Esophagus muscularis mucosa (tissue), 4 donors: ENCODE measurements around the gene TGFBR1. TPM values are rescaled to one million over a fixed set of nuclear protein-coding genes. Genes with fewer than 3 reads are reported as not detected.

Experiments used
- DNase-seq: peaks from one replicate; pipeline ENCODE4 v3.0.0-alpha.2; 2017; ENCODE audit errors: extremely low spot score
- H3K27ac ChIP-seq, 4 donors: fragments of 200-600 bp; sonication (generic); replicated peaks in 1 of 4; 1 replicate in 3 of 4; 2 replicates in 1 of 4; pipeline ENCODE4 v1.5.1; 2016 to 2019; ENCODE audit warnings: mild to moderate bottlenecking in 1 of 4
- H3K27me3 ChIP-seq, 4 donors: fragments of 200-600 bp; sonication (generic); one replicate each; pipeline versions ENCODE4 v1.5.1 to v1.6.0; 2016 to 2019
- H3K36me3 ChIP-seq, 4 donors: fragments of 200-600 bp; sonication (generic); one replicate each; pipeline ENCODE4 v1.5.1; 2016 to 2019
- H3K4me1 ChIP-seq, 4 donors: fragments of 200-600 bp; sonication (generic); one replicate each; pipeline ENCODE4 v1.5.1; 2016 to 2019
- H3K4me3 ChIP-seq, 4 donors: fragments of 200-600 bp; sonication (generic); 1 replicate in 2 of 4; 2 replicates in 2 of 4; pipeline ENCODE4 v1.5.1; 2016 to 2019; ENCODE audit warnings: mild to moderate bottlenecking in 4 of 4, moderate library complexity in 1 of 4
- H3K9me3 ChIP-seq, 4 donors: fragments of 200-600 bp; sonication (generic); 1 replicate in 3 of 4; 2 replicates in 1 of 4; pipeline ENCODE4 v1.5.1; 2016 to 2019
- CTCF ChIP-seq, 3 experiments: fragments of 200-600 bp in 2 of 3; fragments of 450-650 bp in 1 of 3; sonication (generic) in 2 of 3; IDR thresholded peaks; one replicate each; pipeline ENCODE4 v1.5.1; 2017 to 2019; ENCODE audit warnings: antibody characterized with exemption in 3 of 3, mild to moderate bottlenecking in 2 of 3, moderate library complexity in 1 of 3
- EP300 ChIP-seq: sonication (generic); formaldehyde crosslinking; IDR thresholded peaks from one replicate; pipeline ENCODE4 v1.6.1; 2017; ENCODE audit warnings: antibody characterized with exemption
- POLR2A ChIP-seq: fragments of 450-650 bp; IDR thresholded peaks from one replicate; pipeline ENCODE4 v1.6.1; 2017; ENCODE audit warnings: antibody characterized with exemption, moderate library complexity, mild to moderate bottlenecking, low read depth
- POLR2AphosphoS5 ChIP-seq, 2 donors: sonication (generic); formaldehyde crosslinking; IDR thresholded peaks; one replicate each; pipeline ENCODE4 v1.6.1; 2017; ENCODE audit warnings: antibody characterized with exemption in 2 of 2
- WGBS: methylation state at CpG from one replicate; pipeline ENCODE4 v1.1.5; 2018; 5-methylcytosine and 5-hydroxymethylcytosine counted together
- intact Hi-C: fragments of 100-400 bp; cut with DNase I; formaldehyde crosslinking; loops from one replicate; pipeline ENCODE4 v1.15.1; 2023
- total RNA-seq, 4 donors: library from RNA; depleted of rRNA; stranded (reverse); fragments of >200 nt; gene quantifications; one replicate each; pipeline versions ENCODE4 v1.1.0 to v1.2.1, GENCODE V29; 2016

Gene TGFBR1
- total RNA-seq, 4 donors from 2014 or later: 33.7 to 63.1 (median 48.1) TPM

GRCh38 chr9:99150451-99151171 is 45.7 kb downstream of the TGFBR1 start:
- H3K27ac ChIP-seq: no peak overlapping the region
- H3K27me3 ChIP-seq: no peaks in the 10 kb centered on the region
- no peak for DNase-seq
- WGBS: 88% methylated on average over 8 of the region's 8 CpGs
- no peak overlapping the region for H3K4me3 ChIP-seq
- H3K9me3 ChIP-seq: no peaks in the 10 kb centered on the region
- no peaks in the 10 kb centered on the region for H3K4me1 ChIP-seq
- intact Hi-C loops: loop anchor here (10.0 kb wide), 1 partner anchor 46 kb away; the partner anchor contains the start of gene TGFBR1
- peaks cover 33 to 58% (median 44%) of the 10 kb centered on the region in 4 donors for H3K36me3 ChIP-seq
- TF ChIP-seq CTCF (IDR thresholded peaks at IDR 0.05) (no peak), POLR2AphosphoS5 (IDR thresholded peaks at IDR 0.05) (no peak), POLR2A (no peak), EP300 (no peak)

- H3K4me1 ChIP-seq: peaks cover 0 to 6% (median 0%) of the 10 kb centered on the region in 4 donors
- no peak for TF ChIP-seq CTCF (IDR thresholded peaks at IDR 0.05)
- no peak for TF ChIP-seq POLR2AphosphoS5 (IDR thresholded peaks at IDR 0.05)
- TF ChIP-seq POLR2A: no peak
- no peak for TF ChIP-seq EP300
- no peak overlapping the region for H3K27ac ChIP-seq
- DNase-seq: no peak
- no peak overlapping the region for H3K4me3 ChIP-seq
- intact Hi-C loops: loop anchor here (10.0 kb wide), 1 partner anchor 50 kb away; the partner anchor contains the start of gene TGFBR1
- WGBS: 64% methylated on average over 3 of the region's 3 CpGs
- H3K36me3 ChIP-seq: peaks cover 2 to 20% (median 11%) of the 10 kb centered on the region in 4 donors
- no peaks in the 10 kb centered on the region for H3K27me3 ChIP-seq
- H3K9me3 ChIP-seq: no peaks in the 10 kb centered on the region
These were observed 49.4 kb downstream of the TGFBR1 start for GRCh38 chr9:99154356-99154755.

- no peak for TF ChIP-seq POLR2A
- no peak for TF ChIP-seq CTCF (IDR thresholded peaks at IDR 0.05)
- no peak for TF ChIP-seq POLR2AphosphoS5 (IDR thresholded peaks at IDR 0.05)
- TF ChIP-seq EP300: no peak
- no peak overlapping the region for H3K27ac ChIP-seq
- H3K27me3 ChIP-seq: no peaks in the 10 kb centered on the region
- no peak overlapping the region for H3K4me3 ChIP-seq
- H3K4me1 ChIP-seq: peaks cover 0 to 6% (median 0%) of the 10 kb centered on the region in 4 donors
- peaks cover 0 to 12% (median 6%) of the 10 kb centered on the region in 4 donors for H3K36me3 ChIP-seq
- 56% methylated on average over 2 of the region's 2 CpGs for WGBS
- intact Hi-C loops: loop anchor here (10.0 kb wide), 1 partner anchor 51 kb away; the partner anchor contains the start of gene TGFBR1
- no peak for DNase-seq
- no peaks in the 10 kb centered on the region for H3K9me3 ChIP-seq
These were observed 50.8 kb downstream of the TGFBR1 start for GRCh38 chr9:99155736-99156135.

- Histone ChIP-seq H3K4me1 (peaks cover 0 to 6% (median 0%) of the 10 kb centered on the region in 4 donors), H3K36me3 (no peaks in the 10 kb centered on the region), H3K27me3 (no peaks in the 10 kb centered on the region), H3K9me3 (no peaks in the 10 kb centered on the region), H3K27ac (no peak overlapping the region), H3K4me3 (no peak overlapping the region)
- 76% methylated on average over 3 of the region's 4 CpGs for WGBS
- intact Hi-C loops: loop anchor here (10.0 kb wide), 1 partner anchor 54 kb away; the partner anchor contains the start of gene TGFBR1
- DNase-seq: no peak
- TF ChIP-seq CTCF (IDR thresholded peaks at IDR 0.05) (no peak), EP300 (no peak), POLR2A (no peak), POLR2AphosphoS5 (IDR thresholded peaks at IDR 0.05) (no peak)
These were observed 53.7 kb downstream of the TGFBR1 start for GRCh38 chr9:99158629-99159028.
